Stomach smooth muscle (tissue), 2 donors: ENCODE measurements around the gene RNF135.
"Not testable (repeated sequence)": the region's sequence is repeated elsewhere in the genome, so short reads cannot be mapped to it uniquely, and the experiment has no call there.

Experiments used
- H3K27ac ChIP-seq: one replicate; pipeline ENCODE4 v1.7.0; 2013; ENCODE audit warnings: mild to moderate bottlenecking, low read length, inconsistent platforms
- H3K27me3 ChIP-seq, 2 donors: one replicate each; pipeline ENCODE4 v1.7.0; 2013; ENCODE audit warnings: low read length in 2 of 2; ENCODE audit not compliant: insufficient read depth in 2 of 2, control insufficient read depth in 1 of 2
- H3K36me3 ChIP-seq, 2 donors: one replicate each; pipeline ENCODE4 v1.7.0; 2013; ENCODE audit warnings: low read length in 2 of 2; ENCODE audit not compliant: control insufficient read depth in 2 of 2, insufficient read depth in 2 of 2
- H3K4me1 ChIP-seq: one replicate; pipeline ENCODE4 v1.7.0; 2013; ENCODE audit warnings: low read length; ENCODE audit not compliant: control insufficient read depth, insufficient read depth
- H3K4me3 ChIP-seq, 2 donors: one replicate each; pipeline ENCODE4 v1.7.0; 2013; ENCODE audit warnings: low read length in 2 of 2
- H3K9ac ChIP-seq, 2 donors: one replicate each; pipeline ENCODE4 v1.7.0; 2013; ENCODE audit warnings: low read length in 2 of 2, mild to moderate bottlenecking in 1 of 2
- H3K9me3 ChIP-seq, 2 donors: one replicate each; pipeline ENCODE4 v1.7.0; 2013; ENCODE audit warnings: low read length in 2 of 2; ENCODE audit not compliant: control insufficient read depth in 2 of 2
- donor health status: healthy.
- donor health status: Pancreatic carcinoma.

The RNF135 gene

DNA sequence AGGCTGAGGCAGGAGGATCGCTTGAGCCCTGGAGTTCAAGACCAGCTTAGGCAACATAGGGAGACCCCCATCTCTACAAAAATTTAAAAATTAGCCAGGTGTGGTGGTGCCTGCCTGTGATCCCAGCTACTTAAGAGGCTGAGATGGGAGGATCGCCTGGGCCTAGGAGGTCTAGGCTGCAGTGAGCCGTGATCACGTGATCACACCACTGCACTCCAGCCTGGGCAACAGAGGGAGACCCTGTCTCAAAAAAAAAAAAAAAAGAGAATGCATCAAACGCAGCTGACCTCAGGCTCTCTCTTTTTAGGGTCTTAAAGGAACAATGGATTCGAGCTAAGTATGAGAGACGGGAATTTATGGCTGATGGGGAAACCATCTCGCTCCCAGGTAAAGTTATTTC is 39.3 kb upstream of the RNF135 start:
- H3K4me1 ChIP-seq, H3K9ac ChIP-seq, H3K9me3 ChIP-seq, H3K27me3 ChIP-seq, H3K27ac ChIP-seq, H3K4me3 ChIP-seq, H3K36me3 ChIP-seq: not testable (repeated sequence)

DNA sequence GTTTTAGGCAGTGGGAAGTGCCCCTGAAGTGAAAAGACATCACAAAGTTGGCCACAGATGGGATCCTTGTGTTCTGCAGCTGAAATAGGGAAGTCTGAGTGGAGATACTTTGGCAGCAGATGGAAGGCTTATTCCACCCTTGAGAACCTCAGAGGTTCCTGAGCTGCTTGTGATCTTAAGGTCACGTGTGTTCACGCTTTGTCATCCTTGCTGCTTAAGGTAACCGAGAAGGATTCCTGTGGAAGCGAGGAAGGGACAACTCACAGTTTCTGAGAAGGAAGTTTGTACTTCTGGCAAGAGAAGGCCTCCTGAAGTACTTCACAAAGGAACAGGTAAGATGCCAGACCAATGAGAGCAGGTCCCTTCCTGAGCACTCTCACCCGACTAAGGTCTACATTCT is 36.9 kb upstream of the RNF135 start:
- H3K36me3 ChIP-seq: no peaks in the 10 kb centered on the region
- H3K4me3 ChIP-seq: no peak overlapping the region
- no peak overlapping the region for H3K9ac ChIP-seq
- no peaks in the 10 kb centered on the region for H3K9me3 ChIP-seq
- no peaks in the 10 kb centered on the region for H3K27me3 ChIP-seq
- no peak overlapping the region for H3K27ac ChIP-seq
- H3K4me1 ChIP-seq: no peaks in the 10 kb centered on the region

DNA sequence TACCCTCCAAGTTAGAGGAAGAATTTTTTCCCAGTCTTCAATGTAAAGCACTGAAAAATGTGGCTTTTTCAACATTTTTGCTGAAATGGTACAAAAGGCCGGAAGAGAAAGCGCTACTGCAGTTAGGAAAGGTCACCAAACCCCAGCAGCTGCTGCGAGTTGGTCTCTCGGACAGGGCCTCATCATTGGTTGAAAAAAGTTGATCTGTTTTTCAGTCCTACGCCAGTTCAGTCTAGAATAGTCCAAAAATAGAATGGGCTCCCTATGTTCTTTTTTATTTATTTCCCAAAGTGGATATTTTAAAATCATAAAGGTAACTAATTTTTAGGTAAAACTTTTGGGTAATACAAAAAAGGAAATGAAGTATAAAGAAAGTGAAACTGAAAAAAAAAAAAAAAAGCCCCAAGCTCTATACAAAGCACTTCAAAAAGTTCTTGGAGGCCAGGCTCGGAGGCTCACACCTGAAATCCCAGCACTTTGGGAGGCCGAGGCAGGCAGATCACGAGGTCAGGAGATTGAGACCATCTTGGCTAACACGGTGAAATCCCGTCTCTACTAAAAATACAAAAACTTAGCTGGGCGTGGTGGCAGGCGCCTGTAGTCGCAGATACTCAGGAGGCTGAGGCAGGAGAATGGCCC is 31.7 kb upstream of the RNF135 start:
- no peaks in the 10 kb centered on the region for H3K27me3 ChIP-seq
- no peaks in the 10 kb centered on the region for H3K9me3 ChIP-seq
- no peak overlapping the region for H3K9ac ChIP-seq
- H3K4me3 ChIP-seq: no peak overlapping the region
- H3K36me3 ChIP-seq: no peaks in the 10 kb centered on the region
- no peaks in the 10 kb centered on the region for H3K4me1 ChIP-seq
- H3K27ac ChIP-seq: no peak overlapping the region

DNA sequence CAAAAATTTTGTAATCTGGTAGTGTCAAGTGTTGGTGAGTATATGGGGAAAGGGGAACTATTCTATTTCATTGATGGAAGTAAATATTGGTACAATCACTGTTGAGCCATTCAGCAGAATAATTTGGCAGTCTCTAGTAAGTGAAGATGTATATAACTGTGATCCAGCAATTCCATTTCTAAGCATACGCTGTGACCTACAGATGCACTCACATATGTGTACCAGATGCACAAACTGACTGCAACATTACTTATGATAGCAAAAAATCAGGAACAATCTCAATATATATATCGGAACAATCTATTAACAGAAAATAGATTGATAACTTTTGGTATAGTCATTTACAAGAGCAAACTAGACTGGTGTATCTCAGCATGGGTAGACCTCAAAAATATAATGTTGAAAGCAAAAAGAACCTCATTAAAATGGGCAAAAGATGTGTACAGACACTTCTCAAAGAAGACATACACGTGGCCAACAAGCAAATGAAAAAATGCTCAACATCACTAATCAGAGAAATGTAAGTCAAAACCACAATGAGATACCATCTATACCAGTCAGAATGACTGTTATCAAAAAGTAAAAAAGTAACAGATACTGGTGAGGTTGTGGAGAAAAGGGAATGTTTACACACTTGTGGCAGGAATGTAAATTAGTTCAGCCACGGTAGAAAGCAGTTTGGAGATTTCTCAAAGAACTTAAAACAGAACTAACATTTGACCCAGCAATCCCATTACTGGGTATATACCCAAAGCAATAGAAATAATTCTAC is 28.3 kb upstream of the RNF135 start:
- Histone ChIP-seq H3K4me3 (no peak overlapping the region), H3K9me3 (no peaks in the 10 kb centered on the region), H3K9ac (no peak overlapping the region), H3K36me3 (no peaks in the 10 kb centered on the region), H3K4me1 (no peaks in the 10 kb centered on the region), H3K27me3 (no peaks in the 10 kb centered on the region), H3K27ac (no peak overlapping the region)

DNA sequence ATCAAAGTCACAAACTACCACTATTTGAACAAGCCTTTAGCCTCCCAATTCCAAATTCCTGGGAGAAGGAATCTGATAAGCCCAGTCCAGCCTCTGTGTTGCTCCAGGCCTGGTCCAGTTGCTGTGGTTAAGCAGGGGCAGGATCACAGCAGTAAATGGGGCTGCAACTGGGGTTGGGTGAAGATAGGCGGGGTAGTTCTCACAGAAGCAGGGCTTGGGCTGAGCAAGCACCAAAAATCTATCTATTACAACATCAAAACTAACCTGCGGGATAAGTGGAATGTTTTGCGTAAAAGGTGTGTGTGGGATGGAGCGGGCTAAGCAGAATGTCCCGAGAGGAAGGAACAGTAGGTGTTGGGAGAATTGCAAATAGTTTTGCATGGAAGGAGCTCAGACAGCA is 23.0 kb upstream of the RNF135 start:
- no peak overlapping the region for H3K9ac ChIP-seq
- no peak overlapping the region for H3K4me3 ChIP-seq
- no peak overlapping the region for H3K27ac ChIP-seq
- H3K36me3 ChIP-seq: no peaks in the 10 kb centered on the region
- no peaks in the 10 kb centered on the region for H3K27me3 ChIP-seq
- peaks cover 9% of the 10 kb centered on the region for H3K4me1 ChIP-seq
- H3K9me3 ChIP-seq: no peaks in the 10 kb centered on the region

DNA sequence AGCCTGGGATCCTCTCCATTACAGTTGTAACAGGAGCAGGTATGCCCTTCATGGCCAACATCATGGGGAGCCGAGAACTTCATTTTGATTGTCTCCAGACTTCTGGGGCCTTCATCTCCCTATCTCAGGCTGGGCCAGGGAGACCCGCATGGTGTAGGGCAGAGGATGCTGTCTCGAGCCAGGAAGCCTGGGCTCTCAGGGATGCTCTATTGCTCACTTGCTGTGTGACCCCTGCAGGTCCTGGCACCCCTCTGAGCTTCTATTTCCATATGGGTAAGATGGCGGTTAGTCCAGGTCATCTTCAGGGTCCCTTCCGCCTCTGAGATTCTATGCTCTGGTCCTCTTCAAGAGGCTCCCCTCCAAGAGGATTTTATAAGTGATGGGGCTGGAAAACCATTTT is 20.6 kb upstream of the RNF135 start:
- no peaks in the 10 kb centered on the region for H3K27me3 ChIP-seq
- H3K4me3 ChIP-seq: no peak overlapping the region
- no peaks in the 10 kb centered on the region for H3K36me3 ChIP-seq
- no peak overlapping the region for H3K27ac ChIP-seq
- H3K9ac ChIP-seq: no peak overlapping the region
- no peaks in the 10 kb centered on the region for H3K9me3 ChIP-seq
- peaks cover 9% of the 10 kb centered on the region for H3K4me1 ChIP-seq

DNA sequence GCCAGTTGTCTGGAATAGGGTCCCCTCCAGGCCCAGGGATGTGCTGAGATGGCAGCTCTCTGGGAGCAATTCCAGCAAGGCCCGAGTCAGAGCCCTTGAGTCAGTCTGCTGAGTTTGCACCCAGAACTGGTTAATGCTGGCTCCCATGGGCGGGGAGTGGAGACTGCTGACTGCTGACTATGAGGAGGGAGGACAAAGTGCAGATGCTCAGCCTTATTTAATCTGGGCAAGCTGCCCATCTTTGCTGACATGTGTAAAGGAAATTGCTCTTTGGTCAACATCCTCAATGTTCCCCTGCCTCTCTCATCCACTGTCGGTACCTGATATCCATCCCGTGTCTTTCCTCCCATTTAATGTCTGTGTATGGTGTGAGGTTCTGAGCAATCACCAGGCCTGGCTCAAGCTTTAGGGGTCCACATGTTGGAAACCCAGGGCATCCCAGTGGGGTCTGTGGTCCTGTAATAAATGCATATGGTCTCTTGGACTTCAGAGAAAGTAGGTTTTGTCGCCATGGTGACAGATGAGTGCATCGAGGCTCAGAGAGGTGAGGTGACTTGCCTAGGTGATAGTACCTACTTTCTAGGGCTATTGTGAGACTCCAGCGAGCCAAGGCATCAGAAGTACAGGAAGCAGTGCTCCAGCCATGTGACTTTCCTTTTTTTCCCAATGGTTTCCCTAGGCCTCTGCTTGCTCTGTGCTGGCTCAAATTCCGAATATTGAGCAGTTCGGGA is 20.0 kb upstream of the RNF135 start:
- Histone ChIP-seq H3K9ac (no peak overlapping the region), H3K27me3 (no peaks in the 10 kb centered on the region), H3K9me3 (no peaks in the 10 kb centered on the region), H3K4me3 (no peak overlapping the region), H3K27ac (no peak overlapping the region), H3K36me3 (no peaks in the 10 kb centered on the region), H3K4me1 (peaks cover 9% of the 10 kb centered on the region)

DNA sequence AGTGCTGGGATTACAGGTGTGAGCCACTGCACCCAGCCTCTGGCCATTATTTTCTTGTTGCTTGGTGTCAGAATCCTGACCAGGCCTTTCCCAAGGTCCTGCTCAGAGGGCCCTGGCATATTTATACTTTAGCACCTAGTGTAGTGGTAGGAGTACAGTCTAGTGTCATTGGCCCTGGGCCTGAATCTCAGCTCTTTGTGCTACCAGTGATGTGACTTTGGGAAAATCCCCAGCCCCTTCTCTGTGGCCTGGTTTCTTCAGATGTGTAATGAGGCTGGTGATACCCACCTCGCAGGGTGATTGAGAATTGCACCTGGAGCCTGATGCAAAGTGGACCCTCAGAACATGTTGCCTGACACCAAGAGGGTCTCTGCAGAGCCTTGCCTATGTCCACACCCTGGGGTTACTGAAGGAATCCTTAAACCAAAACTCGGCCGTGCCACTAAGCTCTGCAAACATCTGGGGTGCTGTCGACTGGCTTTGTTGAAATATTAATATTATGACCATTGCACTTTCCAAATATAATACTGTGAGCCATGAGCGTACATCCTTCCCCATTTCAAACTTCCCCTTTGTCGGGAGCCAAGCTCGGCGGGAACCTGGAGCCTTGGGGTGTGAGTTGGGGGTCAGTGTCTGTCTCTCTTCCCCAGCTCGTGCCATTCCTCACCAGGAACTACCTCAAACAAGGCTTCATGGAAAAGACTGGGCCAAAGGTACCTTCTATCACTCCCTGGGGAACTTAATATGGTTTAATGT is 18.0 kb upstream of the RNF135 start:
- Histone ChIP-seq H3K9ac (no peak overlapping the region), H3K4me1 (peaks cover 12% of the 10 kb centered on the region), H3K27me3 (no peaks in the 10 kb centered on the region), H3K27ac (no peak overlapping the region), H3K36me3 (no peaks in the 10 kb centered on the region), H3K4me3 (no peak overlapping the region), H3K9me3 (no peaks in the 10 kb centered on the region)

DNA sequence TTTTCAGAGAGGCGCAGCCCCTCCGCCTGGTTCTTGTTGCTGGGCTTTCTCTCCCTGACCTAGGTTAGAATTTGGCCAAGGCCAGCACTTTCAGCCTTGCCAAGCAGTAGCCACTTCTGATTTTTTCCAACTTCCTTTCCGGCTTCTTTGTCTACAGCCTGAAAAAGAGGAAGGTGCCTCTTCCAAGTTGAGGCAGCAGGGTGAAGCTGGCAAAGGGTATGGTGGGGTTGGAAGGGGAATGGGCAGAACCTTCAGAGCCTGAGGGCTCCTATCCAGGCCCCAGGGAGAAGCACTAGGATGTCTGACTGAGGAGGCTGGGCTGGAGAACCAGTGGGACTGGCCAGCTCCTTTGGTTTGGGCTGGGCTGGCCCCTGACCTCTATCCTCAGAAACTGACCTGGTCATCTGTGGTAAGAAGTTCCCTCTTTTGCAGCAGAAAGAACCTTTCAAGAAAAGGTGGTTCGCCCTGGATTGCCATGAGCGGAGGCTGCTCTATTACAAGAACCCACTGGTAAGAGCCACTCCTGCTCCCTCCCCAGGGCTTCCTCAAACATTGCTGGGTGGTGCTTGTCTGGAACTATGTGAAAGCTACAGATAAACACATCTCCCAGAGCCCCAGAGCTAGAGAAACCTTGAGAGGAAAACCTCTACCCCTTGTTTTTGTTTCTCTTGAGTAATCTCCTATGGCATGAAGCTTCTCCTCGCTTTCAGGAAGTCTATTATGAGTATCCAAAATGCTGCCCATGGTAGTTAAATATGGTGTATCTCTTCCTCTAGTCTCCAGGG is 16.6 kb upstream of the RNF135 start:
- H3K4me3 ChIP-seq: no peak overlapping the region
- peaks cover 12% of the 10 kb centered on the region for H3K4me1 ChIP-seq
- H3K36me3 ChIP-seq: no peaks in the 10 kb centered on the region

DNA sequence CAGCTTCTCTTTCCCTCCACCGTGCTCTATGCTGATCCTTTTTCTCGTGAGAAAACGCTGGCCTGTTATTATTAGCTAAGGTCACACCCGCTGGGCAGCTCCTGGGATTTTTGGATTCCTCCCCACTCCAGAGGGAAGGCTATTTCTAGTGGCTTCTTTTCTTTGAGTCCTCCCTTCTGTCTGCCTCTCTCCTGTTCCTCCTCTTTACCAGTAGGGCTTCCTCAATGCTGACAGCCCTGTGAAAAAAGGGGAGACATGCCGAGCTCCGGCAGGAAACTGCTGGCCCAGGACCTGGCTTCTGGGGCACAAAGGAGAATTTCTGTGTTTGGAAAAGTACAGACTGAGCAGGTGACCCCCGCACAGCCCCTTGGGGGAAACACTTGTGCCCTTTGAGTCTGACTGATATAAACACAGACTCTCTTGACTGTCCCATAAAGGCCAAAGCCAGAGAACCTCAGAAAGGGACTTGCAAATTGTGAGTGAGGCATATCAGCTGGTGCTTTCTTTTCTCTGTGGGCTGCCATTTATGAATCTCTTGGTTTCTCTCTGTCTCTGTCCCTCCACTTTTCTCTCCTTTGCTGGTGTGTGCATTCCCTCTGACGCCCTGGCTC is 14.0 kb upstream of the RNF135 start:
- no peak overlapping the region for H3K9ac ChIP-seq
- H3K9me3 ChIP-seq: no peaks in the 10 kb centered on the region
- no peaks in the 10 kb centered on the region for H3K36me3 ChIP-seq
- H3K4me1 ChIP-seq: peaks cover 2% of the 10 kb centered on the region
- H3K4me3 ChIP-seq: no peak overlapping the region
- peak overlapping the region; percentile 41 for H3K27ac ChIP-seq
- no peaks in the 10 kb centered on the region for H3K27me3 ChIP-seq

More for the DNA sequence above, 16.6 kb upstream of the RNF135 start:
- Histone ChIP-seq H3K9ac (no peak overlapping the region), H3K27ac (peak overlapping the region; percentile 41), H3K9me3 (no peaks in the 10 kb centered on the region), H3K27me3 (no peaks in the 10 kb centered on the region)
